GM12878 (cell line): ENCODE results near the gene MYH9. TPM values are rescaled to one million over a fixed set of nuclear protein-coding genes. Genes with fewer than 3 reads are reported as not detected.

Experiments used
- ASH2L ChIP-seq: fragments of 300-600, 200-600 bp; sonication (generic); IDR thresholded peaks from 2 replicates; pipeline ENCODE4 v1.6.1; 2017; ENCODE audit warnings: low read depth, mild to moderate bottlenecking, borderline replicate concordance
- BMI1 ChIP-seq: fragments of 450-650 bp; IDR thresholded peaks from 2 replicates; pipeline ENCODE4 v1.6.1; 2016; ENCODE audit warnings: mild to moderate bottlenecking, moderate library complexity, borderline replicate concordance
- CHD2 ChIP-seq: IDR thresholded peaks from 2 replicates; pipeline ENCODE4 v1.6.1; 2011; ENCODE audit warnings: low read depth, low read length, improper control_type of control experiment, borderline replicate concordance
- CHD4 ChIP-seq: fragments of 200-600 bp; sonication (generic); IDR thresholded peaks from 2 replicates; pipeline ENCODE4 v1.6.1; 2016; ENCODE audit warnings: mild to moderate bottlenecking
- CREB1 ChIP-seq: IDR thresholded peaks from 2 replicates; pipeline ENCODE4 v1.6.1; 2012; ENCODE audit warnings: low read depth, mild to moderate bottlenecking, inconsistent platforms
- EGR1 ChIP-seq, 2 experiments: IDR thresholded peaks; 1 replicate in 1 of 2; 2 replicates in 1 of 2; pipeline ENCODE4 v1.6.1; 2011 to 2012; ENCODE audit warnings: low read depth in 2 of 2, low read length in 2 of 2, borderline replicate concordance in 1 of 2, mild to moderate bottlenecking in 1 of 2, moderate library complexity in 1 of 2
- ESRRA ChIP-seq: IDR thresholded peaks from 2 replicates; pipeline ENCODE4 v1.6.1; 2012; ENCODE audit warnings: mild to moderate bottlenecking, low read length, improper control_type of control experiment
- FOXM1 ChIP-seq: IDR thresholded peaks from 2 replicates; pipeline ENCODE4 v1.6.1; 2012; ENCODE audit warnings: low read depth, mild to moderate bottlenecking, inconsistent platforms, low read length, moderate library complexity
- IRF3 ChIP-seq: fragments of 450-650 bp; IDR thresholded peaks from 2 replicates; pipeline ENCODE4 v1.6.1; 2014; ENCODE audit warnings: mild to moderate bottlenecking
- KAT2A ChIP-seq: conservative IDR thresholded peaks from 2 replicates; pipeline ENCODE4 v1.6.1; 2011; ENCODE audit warnings: low read depth, low read length; ENCODE audit not compliant: control insufficient read depth
- KLF5 ChIP-seq: fragments of 450-650 bp; IDR thresholded peaks from 2 replicates; pipeline ENCODE4 v1.6.1; 2014; ENCODE audit warnings: mild to moderate bottlenecking; ENCODE audit not compliant: partially characterized antibody
- MAX ChIP-seq: IDR thresholded peaks from 2 replicates; pipeline ENCODE4 v1.6.1; 2012; ENCODE audit warnings: low read depth, low read length, improper control_type of control experiment
- MEF2A ChIP-seq: IDR thresholded peaks from 2 replicates; pipeline ENCODE4 v1.6.1; 2011; ENCODE audit warnings: low read depth, mild to moderate bottlenecking, low read length, moderate library complexity; ENCODE audit not compliant: insufficient read depth
- NFYB ChIP-seq: IDR thresholded peaks from 2 replicates; pipeline ENCODE4 v1.6.1; 2011; ENCODE audit warnings: low read depth, mild to moderate bottlenecking, low read length, improper control_type of control experiment, moderate library complexity; ENCODE audit not compliant: insufficient read depth
- NR2C2 ChIP-seq: IDR thresholded peaks from 2 replicates; pipeline ENCODE4 v1.6.1; 2011; ENCODE audit warnings: borderline replicate concordance, low read depth; ENCODE audit not compliant: control insufficient read depth, insufficient read length
- PML ChIP-seq: IDR thresholded peaks from 2 replicates; pipeline ENCODE4 v1.6.1; 2012; ENCODE audit warnings: low read length, inconsistent platforms
- POLR2A ChIP-seq: IDR thresholded peaks from 2 replicates; pipeline ENCODE4 v1.6.1; 2011; ENCODE audit warnings: low read depth, mild to moderate bottlenecking, low read length
- RB1 ChIP-seq: fragments of 450-650 bp; formaldehyde crosslinking; IDR thresholded peaks from 2 replicates; pipeline ENCODE4 v1.6.1; 2017; ENCODE audit warnings: mild to moderate bottlenecking, borderline replicate concordance
- SIN3A ChIP-seq: IDR thresholded peaks from 2 replicates; pipeline ENCODE4 v1.6.1; 2012; ENCODE audit warnings: low read depth, low read length, improper control_type of control experiment
- STAT1 ChIP-seq: fragments of 450-650 bp; conservative IDR thresholded peaks from 2 replicates; pipeline ENCODE4 v1.6.1; 2014; ENCODE audit warnings: antibody characterized with exemption, mild to moderate bottlenecking
- SUZ12 ChIP-seq: fragments of 200-600 bp; sonication (generic); IDR thresholded peaks from one replicate; pipeline ENCODE4 v1.6.1; 2018; ENCODE audit warnings: antibody characterized with exemption, mild to moderate bottlenecking; ENCODE audit not compliant: unreplicated experiment
- TARDBP ChIP-seq: IDR thresholded peaks from 2 replicates; pipeline ENCODE4 v1.6.1; 2016; ENCODE audit warnings: borderline replicate concordance
- TBL1XR1 ChIP-seq: IDR thresholded peaks from 2 replicates; pipeline ENCODE4 v1.6.1; 2012; ENCODE audit warnings: low read depth, low read length, improper control_type of control experiment
- TCF12 ChIP-seq: IDR thresholded peaks from 2 replicates; pipeline ENCODE4 v1.6.1; 2011; ENCODE audit warnings: low read depth, mild to moderate bottlenecking, low read length
- USF2 ChIP-seq: IDR thresholded peaks from 2 replicates; pipeline ENCODE4 v1.6.1; 2011; ENCODE audit warnings: low read depth, low read length, improper control_type of control experiment, borderline replicate concordance
- ZNF24 ChIP-seq: fragments of 450-650 bp; IDR thresholded peaks from 2 replicates; pipeline ENCODE4 v1.6.1; 2017; ENCODE audit warnings: antibody characterized with exemption, mild to moderate bottlenecking
- ZNF384 ChIP-seq: IDR thresholded peaks from 2 replicates; pipeline ENCODE4 v1.6.1; 2012; ENCODE audit warnings: low read depth, mild to moderate bottlenecking, low read length, improper control_type of control experiment, borderline replicate concordance
- ZZZ3 ChIP-seq: IDR thresholded peaks from 2 replicates; pipeline ENCODE4 v1.6.1; 2011; ENCODE audit warnings: low read depth; ENCODE audit not compliant: control insufficient read depth, insufficient read length
- polyA plus RNA-seq, 11 experiments: library from polyadenylated mRNA; depleted of rRNA in 4 of 11; unstranded in 6 of 11; stranded (reverse) in 5 of 11; fragments of >200 nt; fragmentation: Nextera tagmentation in 4 of 11; fragmentation: Illumina TruSeq in 1 of 11; extraction: Ambion mirVana in 4 of 11; extraction: Trizol in 1 of 11; gene quantifications; 1 replicate in 1 of 11; 2 replicates in 10 of 11; pipeline versions ENCODE4 v1.2.1 to v1.2.3, GENCODE V29; 2011 to 2016; ENCODE audit warnings: inconsistent platforms in 2 of 11, missing spikeins in 2 of 11, low read depth in 1 of 11
- total RNA-seq, 4 experiments: library from RNA; depleted of rRNA in 3 of 4; stranded (reverse); fragments of >200 nt in 3 of 4; fragmentation: Illumina TruSeq in 1 of 4; extraction: Trizol in 1 of 4; gene quantifications; 2 replicates each; pipeline versions ENCODE4 v1.2.1 to v1.2.3, GENCODE V29; 2013 to 2021
- TF ChIP-seq, protein P1 (sequence below): fragments of 450-650 bp; IDR thresholded peaks from 2 replicates; pipeline ENCODE4 v1.6.1; 2017; ENCODE audit warnings: mild to moderate bottlenecking

The MYH9 gene
- total and polyA plus RNA-seq, 10 of the 15 experiments (the other 5 are each of a cell fraction or from before 2014, with no cell fraction given), result 5.1 to 525 (median 145) TPM

- TF ChIP-seq TCF12, result peak; percentile 88
- TF ChIP-seq MEF2A, result no peak
- no peak for TF ChIP-seq BMI1
- TF ChIP-seq, protein P1, sequence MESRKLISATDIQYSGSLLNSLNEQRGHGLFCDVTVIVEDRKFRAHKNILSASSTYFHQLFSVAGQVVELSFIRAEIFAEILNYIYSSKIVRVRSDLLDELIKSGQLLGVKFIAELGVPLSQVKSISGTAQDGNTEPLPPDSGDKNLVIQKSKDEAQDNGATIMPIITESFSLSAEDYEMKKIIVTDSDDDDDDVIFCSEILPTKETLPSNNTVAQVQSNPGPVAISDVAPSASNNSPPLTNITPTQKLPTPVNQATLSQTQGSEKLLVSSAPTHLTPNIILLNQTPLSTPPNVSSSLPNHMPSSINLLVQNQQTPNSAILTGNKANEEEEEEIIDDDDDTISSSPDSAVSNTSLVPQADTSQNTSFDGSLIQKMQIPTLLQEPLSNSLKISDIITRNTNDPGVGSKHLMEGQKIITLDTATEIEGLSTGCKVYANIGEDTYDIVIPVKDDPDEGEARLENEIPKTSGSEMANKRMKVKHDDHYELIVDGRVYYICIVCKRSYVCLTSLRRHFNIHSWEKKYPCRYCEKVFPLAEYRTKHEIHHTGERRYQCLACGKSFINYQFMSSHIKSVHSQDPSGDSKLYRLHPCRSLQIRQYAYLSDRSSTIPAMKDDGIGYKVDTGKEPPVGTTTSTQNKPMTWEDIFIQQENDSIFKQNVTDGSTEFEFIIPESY, result no peak
- TF ChIP-seq SUZ12, result no peak
- peak; percentile 51; the same call in 1 of the 2 replicates for TF ChIP-seq CHD2
- no peak for TF ChIP-seq KAT2A
- no peak for TF ChIP-seq IRF3
- TF ChIP-seq STAT1, result no peak
- TF ChIP-seq CHD4, result no peak
- no peak for TF ChIP-seq ESRRA
- TF ChIP-seq ZNF24, result no peak
- no peak for TF ChIP-seq ZZZ3
- TF ChIP-seq NFYB, result no peak
- no peak for TF ChIP-seq TARDBP
- no peak; the same call in 1 of the 2 replicates for TF ChIP-seq USF2
- TF ChIP-seq ZNF384, result no peak
- TF ChIP-seq ASH2L, result no peak
- no peak for TF ChIP-seq FOXM1
- TF ChIP-seq PML, result no peak
- no peak for TF ChIP-seq TBL1XR1
- no peak for TF ChIP-seq NR2C2
- no peak for TF ChIP-seq CREB1
- TF ChIP-seq EGR1 (IDR thresholded peaks at IDR 0.05; ENCODE audit: borderline replicate concordance in 1 of 2, low read depth in 2 of 2, low read length in 2 of 2), result no peak
- TF ChIP-seq RB1, result no peak
- peak; percentile 74; the same call in 1 of the 2 replicates for TF ChIP-seq MAX
- no peak for TF ChIP-seq POLR2A
- TF ChIP-seq KLF5, result no peak
- TF ChIP-seq SIN3A, result no peak
Measured at GRCh38 chr22:36328635-36329253, 59.0 kb downstream of the MYH9 start (continued).
